Bone marrow (tissue), 2 donors: ENCODE data around the gene NLN.
A peak's percentile ranks its signal among the peaks of the same experiment; 100 is the strongest.
"Not testable (repeated sequence)": the region's sequence is repeated elsewhere in the genome, so short reads cannot be mapped to it uniquely, and the experiment has no call there.

Experiments used
- DNase-seq, 2 donors: peaks; one replicate each; lab custom pipeline; 2025; lab: John Stamatoyannopoulos, UW

Gene NLN

GRCh38 chr5:65721720-65722574 lies at the start of gene NLN, which contains the start of gene SGTB:
Gene NLN (plus strand): TSS chr5:65722205. CDS start chr5:65722374, 169 bp downstream.
Gene SGTB (minus strand): TSS chr5:65722109. CDS start chr5:65720807, 1,302 bp downstream.
- peak; percentile 32 to 64 for DNase-seq

GRCh38 chr5:65672796-65673195 lies 49.2 kb upstream of the NLN start:
- no peak for DNase-seq

- DNase-seq: no peak
These were observed 47.3 kb upstream of the NLN start for GRCh38 chr5:65674749-65675148.

GRCh38 chr5:65676056-65676455 lies 45.9 kb upstream of the NLN start:
- not testable (repeated sequence) for DNase-seq

- no peak for DNase-seq
These were observed 39.9 kb upstream of the NLN start for GRCh38 chr5:65682148-65682547.

GRCh38 chr5:65693121-65693520 lies 28.9 kb upstream of the NLN start:
- no peak for DNase-seq

GRCh38 chr5:65695162-65695755 lies 26.7 kb upstream of the NLN start:
- no peak for DNase-seq

- no peak for DNase-seq
These were observed 26.1 kb upstream of the NLN start for GRCh38 chr5:65695896-65696295.

GRCh38 chr5:65696892-65697291 lies 25.1 kb upstream of the NLN start:
- no peak for DNase-seq

GRCh38 chr5:65699338-65699737 lies 22.7 kb upstream of the NLN start:
- DNase-seq: no peak

- DNase-seq: no peak
These were observed 20.0 kb upstream of the NLN start for GRCh38 chr5:65702036-65702435.

GRCh38 chr5:65704621-65705239 lies 17.3 kb upstream of the NLN start:
- no peak for DNase-seq

GRCh38 chr5:65707663-65708062 lies 14.3 kb upstream of the NLN start:
- no peak for DNase-seq

- DNase-seq: no peak
These were observed 13.9 kb upstream of the NLN start for GRCh38 chr5:65708145-65708544.

GRCh38 chr5:65718576-65719310 lies 3.3 kb upstream of the NLN start:
- no peak for DNase-seq

- peak; percentile 10 to 15 for DNase-seq
These were observed 820 bp upstream of the NLN start for GRCh38 chr5:65721050-65721719.

- DNase-seq: peak in 1 of 2 donors; percentile 16
These were observed 784 bp downstream of the NLN start for GRCh38 chr5:65722575-65723403.

GRCh38 chr5:65727491-65728156 lies 5.6 kb downstream of the NLN start:
- no peak for DNase-seq

GRCh38 chr5:65728218-65728617 lies 6.2 kb downstream of the NLN start:
- DNase-seq: no peak

GRCh38 chr5:65730910-65731309 lies 8.9 kb downstream of the NLN start:
- DNase-seq: no peak
